ENCODE data around the gene SPATA16. TPM values are rescaled to one million over a fixed set of nuclear protein-coding genes. Genes with fewer than 3 reads are reported as not detected.

Gene SPATA16
- total and polyA plus RNA-seq, 2 experiments from 2014 or later, result not detected

DNA sequence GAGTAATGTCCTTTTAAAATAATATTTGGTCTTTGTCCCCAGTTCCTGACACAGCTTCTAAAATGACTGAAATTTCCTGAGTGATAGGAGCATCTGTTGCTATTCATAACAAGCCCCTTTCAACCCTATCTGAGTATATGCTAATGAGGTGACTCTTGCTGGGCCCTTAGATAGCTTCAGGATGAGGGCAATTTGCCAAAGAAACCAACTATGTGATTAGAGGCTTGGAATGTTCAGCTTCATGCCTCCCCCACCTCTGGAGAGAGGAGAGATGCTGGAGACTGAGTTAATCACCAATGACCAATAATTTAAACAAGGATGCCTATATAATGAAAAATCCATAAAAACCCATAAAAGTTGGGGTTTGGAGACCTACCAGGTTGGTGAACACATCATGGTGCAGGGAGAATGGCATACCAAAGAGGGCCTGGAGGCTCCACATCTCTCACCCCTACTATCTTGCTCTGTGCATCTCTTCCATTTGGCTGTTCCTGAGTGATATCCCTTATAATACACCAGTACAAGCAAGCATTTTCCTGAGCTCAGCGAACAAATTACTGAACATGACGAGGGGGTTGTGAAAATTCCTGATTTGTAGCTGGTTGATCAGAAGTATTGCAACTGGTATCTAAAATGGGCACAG lies 201.3 kb downstream of the SPATA16 start (continued):
- TF ChIP-seq, protein P1, sequence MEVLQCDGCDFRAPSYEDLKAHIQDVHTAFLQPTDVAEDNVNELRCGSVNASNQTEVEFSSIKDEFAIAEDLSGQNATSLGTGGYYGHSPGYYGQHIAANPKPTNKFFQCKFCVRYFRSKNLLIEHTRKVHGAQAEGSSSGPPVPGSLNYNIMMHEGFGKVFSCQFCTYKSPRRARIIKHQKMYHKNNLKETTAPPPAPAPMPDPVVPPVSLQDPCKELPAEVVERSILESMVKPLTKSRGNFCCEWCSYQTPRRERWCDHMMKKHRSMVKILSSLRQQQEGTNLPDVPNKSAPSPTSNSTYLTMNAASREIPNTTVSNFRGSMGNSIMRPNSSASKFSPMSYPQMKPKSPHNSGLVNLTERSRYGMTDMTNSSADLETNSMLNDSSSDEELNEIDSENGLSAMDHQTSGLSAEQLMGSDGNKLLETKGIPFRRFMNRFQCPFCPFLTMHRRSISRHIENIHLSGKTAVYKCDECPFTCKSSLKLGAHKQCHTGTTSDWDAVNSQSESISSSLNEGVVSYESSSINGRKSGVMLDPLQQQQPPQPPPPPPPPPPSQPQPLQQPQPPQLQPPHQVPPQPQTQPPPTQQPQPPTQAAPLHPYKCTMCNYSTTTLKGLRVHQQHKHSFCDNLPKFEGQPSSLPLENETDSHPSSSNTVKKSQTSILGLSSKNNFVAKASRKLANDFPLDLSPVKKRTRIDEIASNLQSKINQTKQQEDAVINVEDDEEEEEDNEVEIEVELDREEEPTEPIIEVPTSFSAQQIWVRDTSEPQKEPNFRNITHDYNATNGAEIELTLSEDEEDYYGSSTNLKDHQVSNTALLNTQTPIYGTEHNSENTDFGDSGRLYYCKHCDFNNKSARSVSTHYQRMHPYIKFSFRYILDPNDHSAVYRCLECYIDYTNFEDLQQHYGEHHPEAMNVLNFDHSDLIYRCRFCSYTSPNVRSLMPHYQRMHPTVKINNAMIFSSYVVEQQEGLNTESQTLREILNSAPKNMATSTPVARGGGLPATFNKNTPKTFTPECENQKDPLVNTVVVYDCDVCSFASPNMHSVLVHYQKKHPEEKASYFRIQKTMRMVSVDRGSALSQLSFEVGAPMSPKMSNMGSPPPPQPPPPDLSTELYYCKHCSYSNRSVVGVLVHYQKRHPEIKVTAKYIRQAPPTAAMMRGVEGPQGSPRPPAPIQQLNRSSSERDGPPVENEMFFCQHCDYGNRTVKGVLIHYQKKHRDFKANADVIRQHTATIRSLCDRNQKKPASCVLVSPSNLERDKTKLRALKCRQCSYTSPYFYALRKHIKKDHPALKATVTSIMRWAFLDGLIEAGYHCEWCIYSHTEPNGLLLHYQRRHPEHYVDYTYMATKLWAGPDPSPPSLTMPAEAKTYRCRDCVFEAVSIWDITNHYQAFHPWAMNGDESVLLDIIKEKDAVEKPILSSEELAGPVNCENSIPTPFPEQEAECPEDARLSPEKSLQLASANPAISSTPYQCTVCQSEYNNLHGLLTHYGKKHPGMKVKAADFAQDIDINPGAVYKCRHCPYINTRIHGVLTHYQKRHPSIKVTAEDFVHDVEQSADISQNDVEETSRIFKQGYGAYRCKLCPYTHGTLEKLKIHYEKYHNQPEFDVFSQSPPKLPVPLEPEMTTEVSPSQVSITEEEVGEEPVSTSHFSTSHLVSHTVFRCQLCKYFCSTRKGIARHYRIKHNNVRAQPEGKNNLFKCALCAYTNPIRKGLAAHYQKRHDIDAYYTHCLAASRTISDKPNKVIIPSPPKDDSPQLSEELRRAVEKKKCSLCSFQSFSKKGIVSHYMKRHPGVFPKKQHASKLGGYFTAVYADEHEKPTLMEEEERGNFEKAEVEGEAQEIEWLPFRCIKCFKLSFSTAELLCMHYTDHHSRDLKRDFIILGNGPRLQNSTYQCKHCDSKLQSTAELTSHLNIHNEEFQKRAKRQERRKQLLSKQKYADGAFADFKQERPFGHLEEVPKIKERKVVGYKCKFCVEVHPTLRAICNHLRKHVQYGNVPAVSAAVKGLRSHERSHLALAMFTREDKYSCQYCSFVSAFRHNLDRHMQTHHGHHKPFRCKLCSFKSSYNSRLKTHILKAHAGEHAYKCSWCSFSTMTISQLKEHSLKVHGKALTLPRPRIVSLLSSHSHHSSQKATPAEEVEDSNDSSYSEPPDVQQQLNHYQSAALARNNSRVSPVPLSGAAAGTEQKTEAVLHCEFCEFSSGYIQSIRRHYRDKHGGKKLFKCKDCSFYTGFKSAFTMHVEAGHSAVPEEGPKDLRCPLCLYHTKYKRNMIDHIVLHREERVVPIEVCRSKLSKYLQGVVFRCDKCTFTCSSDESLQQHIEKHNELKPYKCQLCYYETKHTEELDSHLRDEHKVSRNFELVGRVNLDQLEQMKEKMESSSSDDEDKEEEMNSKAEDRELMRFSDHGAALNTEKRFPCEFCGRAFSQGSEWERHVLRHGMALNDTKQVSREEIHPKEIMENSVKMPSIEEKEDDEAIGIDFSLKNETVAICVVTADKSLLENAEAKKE (CRISPR knock-in tag; IDR thresholded peaks at IDR 0.05), result no peak
- TF ChIP-seq, protein P2, sequence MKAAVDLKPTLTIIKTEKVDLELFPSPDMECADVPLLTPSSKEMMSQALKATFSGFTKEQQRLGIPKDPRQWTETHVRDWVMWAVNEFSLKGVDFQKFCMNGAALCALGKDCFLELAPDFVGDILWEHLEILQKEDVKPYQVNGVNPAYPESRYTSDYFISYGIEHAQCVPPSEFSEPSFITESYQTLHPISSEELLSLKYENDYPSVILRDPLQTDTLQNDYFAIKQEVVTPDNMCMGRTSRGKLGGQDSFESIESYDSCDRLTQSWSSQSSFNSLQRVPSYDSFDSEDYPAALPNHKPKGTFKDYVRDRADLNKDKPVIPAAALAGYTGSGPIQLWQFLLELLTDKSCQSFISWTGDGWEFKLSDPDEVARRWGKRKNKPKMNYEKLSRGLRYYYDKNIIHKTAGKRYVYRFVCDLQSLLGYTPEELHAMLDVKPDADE (IDR thresholded peaks at IDR 0.05), result no peak
- TF ChIP-seq ZNF331 (CRISPR knock-in tag; IDR thresholded peaks at IDR 0.05; ENCODE audit: low read depth), result no peak
- TF ChIP-seq, protein P3, sequence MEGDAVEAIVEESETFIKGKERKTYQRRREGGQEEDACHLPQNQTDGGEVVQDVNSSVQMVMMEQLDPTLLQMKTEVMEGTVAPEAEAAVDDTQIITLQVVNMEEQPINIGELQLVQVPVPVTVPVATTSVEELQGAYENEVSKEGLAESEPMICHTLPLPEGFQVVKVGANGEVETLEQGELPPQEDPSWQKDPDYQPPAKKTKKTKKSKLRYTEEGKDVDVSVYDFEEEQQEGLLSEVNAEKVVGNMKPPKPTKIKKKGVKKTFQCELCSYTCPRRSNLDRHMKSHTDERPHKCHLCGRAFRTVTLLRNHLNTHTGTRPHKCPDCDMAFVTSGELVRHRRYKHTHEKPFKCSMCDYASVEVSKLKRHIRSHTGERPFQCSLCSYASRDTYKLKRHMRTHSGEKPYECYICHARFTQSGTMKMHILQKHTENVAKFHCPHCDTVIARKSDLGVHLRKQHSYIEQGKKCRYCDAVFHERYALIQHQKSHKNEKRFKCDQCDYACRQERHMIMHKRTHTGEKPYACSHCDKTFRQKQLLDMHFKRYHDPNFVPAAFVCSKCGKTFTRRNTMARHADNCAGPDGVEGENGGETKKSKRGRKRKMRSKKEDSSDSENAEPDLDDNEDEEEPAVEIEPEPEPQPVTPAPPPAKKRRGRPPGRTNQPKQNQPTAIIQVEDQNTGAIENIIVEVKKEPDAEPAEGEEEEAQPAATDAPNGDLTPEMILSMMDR (conservative IDR thresholded peaks at IDR 0.05; ENCODE audit: low read depth in 2 of 2), result no peak
- no peak for TF ChIP-seq POLR2AphosphoS5 (IDR thresholded peaks at IDR 0.05; ENCODE audit: low read depth)

DNA sequence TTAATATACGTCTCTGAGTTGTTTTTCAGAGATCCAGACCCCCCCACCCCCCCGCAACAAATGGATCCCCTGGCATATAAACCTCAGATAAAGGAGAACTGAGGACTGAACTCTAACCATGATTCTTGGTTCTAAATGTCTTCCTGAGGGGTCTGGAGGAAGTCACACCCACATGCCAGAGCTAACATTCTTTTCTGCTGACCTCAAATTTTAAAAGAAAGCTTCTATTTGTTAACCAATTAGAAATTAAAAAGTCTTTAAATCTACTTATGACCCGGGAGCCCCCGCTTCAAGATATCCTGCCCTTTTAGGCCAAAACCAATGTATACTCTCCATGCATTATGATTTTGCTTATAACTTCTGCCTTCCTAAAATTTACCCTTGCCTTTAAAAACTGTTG lies 202.2 kb downstream of the SPATA16 start:
- peaks cover 15% of the 10 kb centered on the region for H3K4me1 Mint-ChIP-seq
- no peak overlapping the region for H3K4me2 ChIP-seq
- no peak overlapping the region for H3K4me3 Mint-ChIP-seq
- H3K9me3 Mint-ChIP-seq, result no peaks in the 10 kb centered on the region
- no peaks in the 10 kb centered on the region for H3K27me3 ChIP-seq (ENCODE audit: insufficient read depth)
- no peaks in the 10 kb centered on the region for H3K36me3 ChIP-seq (ENCODE audit: insufficient read depth)
- H3K27me3 Mint-ChIP-seq (ENCODE audit: insufficient read depth, low read depth, poor library complexity), result peaks cover 1% of the 10 kb centered on the region
- H3F3A ChIP-seq (replicated peaks; ENCODE audit: low read depth), result no peaks in the 10 kb centered on the region
- 0 out of 2 replicates have a peak overlapping the region, but pooled peaks have one; percentile 36 for H3K27ac Mint-ChIP-seq
- H4K20me1 ChIP-seq (replicated peaks; ENCODE audit: insufficient read depth), result no peaks in the 10 kb centered on the region
- no peak for DNase-seq (ENCODE audit: low spot score)
- no peaks in the 10 kb centered on the region for H3K36me3 Mint-ChIP-seq (ENCODE audit: low read depth)
- no peak overlapping the region for H3K4me3 ChIP-seq
- ATAC-seq, result no peak
- no peaks in the 10 kb centered on the region for H3K79me2 ChIP-seq (replicated peaks; ENCODE audit: insufficient read depth)
- H3K9me2 ChIP-seq (ENCODE audit: insufficient read depth), result 0 out of 2 replicates have a peak, but pooled peaks cover 5% of the 10 kb centered on the region
- H2AFZ ChIP-seq, result peak overlapping the region; percentile 87
- no peak overlapping the region for H3K27ac ChIP-seq (ENCODE audit: low read depth)
- H3K4me1 ChIP-seq (ENCODE audit: insufficient read depth), result peaks cover 13% of the 10 kb centered on the region
- TF ChIP-seq, protein P4, sequence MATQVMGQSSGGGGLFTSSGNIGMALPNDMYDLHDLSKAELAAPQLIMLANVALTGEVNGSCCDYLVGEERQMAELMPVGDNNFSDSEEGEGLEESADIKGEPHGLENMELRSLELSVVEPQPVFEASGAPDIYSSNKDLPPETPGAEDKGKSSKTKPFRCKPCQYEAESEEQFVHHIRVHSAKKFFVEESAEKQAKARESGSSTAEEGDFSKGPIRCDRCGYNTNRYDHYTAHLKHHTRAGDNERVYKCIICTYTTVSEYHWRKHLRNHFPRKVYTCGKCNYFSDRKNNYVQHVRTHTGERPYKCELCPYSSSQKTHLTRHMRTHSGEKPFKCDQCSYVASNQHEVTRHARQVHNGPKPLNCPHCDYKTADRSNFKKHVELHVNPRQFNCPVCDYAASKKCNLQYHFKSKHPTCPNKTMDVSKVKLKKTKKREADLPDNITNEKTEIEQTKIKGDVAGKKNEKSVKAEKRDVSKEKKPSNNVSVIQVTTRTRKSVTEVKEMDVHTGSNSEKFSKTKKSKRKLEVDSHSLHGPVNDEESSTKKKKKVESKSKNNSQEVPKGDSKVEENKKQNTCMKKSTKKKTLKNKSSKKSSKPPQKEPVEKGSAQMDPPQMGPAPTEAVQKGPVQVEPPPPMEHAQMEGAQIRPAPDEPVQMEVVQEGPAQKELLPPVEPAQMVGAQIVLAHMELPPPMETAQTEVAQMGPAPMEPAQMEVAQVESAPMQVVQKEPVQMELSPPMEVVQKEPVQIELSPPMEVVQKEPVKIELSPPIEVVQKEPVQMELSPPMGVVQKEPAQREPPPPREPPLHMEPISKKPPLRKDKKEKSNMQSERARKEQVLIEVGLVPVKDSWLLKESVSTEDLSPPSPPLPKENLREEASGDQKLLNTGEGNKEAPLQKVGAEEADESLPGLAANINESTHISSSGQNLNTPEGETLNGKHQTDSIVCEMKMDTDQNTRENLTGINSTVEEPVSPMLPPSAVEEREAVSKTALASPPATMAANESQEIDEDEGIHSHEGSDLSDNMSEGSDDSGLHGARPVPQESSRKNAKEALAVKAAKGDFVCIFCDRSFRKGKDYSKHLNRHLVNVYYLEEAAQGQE (IDR thresholded peaks at IDR 0.05; ENCODE audit: unreplicated experiment), result no peak
- no peak for TF ChIP-seq ZNF114 (CRISPR knock-in tag; IDR thresholded peaks at IDR 0.05)
- TF ChIP-seq POLR2AphosphoS5 (IDR thresholded peaks at IDR 0.05; ENCODE audit: low read depth), result no peak
- no peak for TF ChIP-seq NANOG (IDR thresholded peaks at IDR 0.05; ENCODE audit: borderline replicate concordance)
- no peak for TF ChIP-seq EZH2 (IDR thresholded peaks at IDR 0.05; ENCODE audit: low read depth, unreplicated experiment)
- no peak for TF ChIP-seq ZNF331 (CRISPR knock-in tag; IDR thresholded peaks at IDR 0.05; ENCODE audit: low read depth)
